Nephron (organoid): Measurements from ENCODE around the gene SPTLC2.

Source experiments
- H3K27ac Mint-ChIP-seq, 3 experiments: 2 replicates each; pipeline ENCODE4 v1.8.0; 2020; ENCODE audit warnings: mixed read lengths in 3 of 3, mild to moderate bottlenecking in 2 of 3, moderate library complexity in 1 of 3
- H3K27me3 Mint-ChIP-seq: 2 replicates; pipeline ENCODE4 v1.8.0; 2021; ENCODE audit warnings: low read depth, mild to moderate bottlenecking, moderate library complexity, mixed read lengths
- H3K36me3 Mint-ChIP-seq: 2 replicates; pipeline ENCODE4 v1.8.0; 2020; ENCODE audit warnings: low read depth, mixed read lengths
- H3K4me1 Mint-ChIP-seq: 2 replicates; pipeline ENCODE4 v1.8.0; 2020; ENCODE audit warnings: mixed read lengths
- H3K4me3 Mint-ChIP-seq, 3 experiments: 2 replicates each; pipeline ENCODE4 v1.8.0; 2020; ENCODE audit warnings: mild to moderate bottlenecking in 3 of 3, mixed read lengths in 3 of 3, moderate library complexity in 2 of 3
- H3K9me3 Mint-ChIP-seq: 2 replicates; pipeline ENCODE4 v1.8.0; 2020; ENCODE audit warnings: mixed read lengths
- CTCF ChIP-seq, 3 experiments: fragments of 200-600 bp; sonication (generic); IDR thresholded peaks; one replicate each; pipeline ENCODE4 v1.5.0; 2021; ENCODE audit warnings: antibody characterized with exemption in 3 of 3; ENCODE audit not compliant: unreplicated experiment in 3 of 3

SPTLC2 gene

DNA sequence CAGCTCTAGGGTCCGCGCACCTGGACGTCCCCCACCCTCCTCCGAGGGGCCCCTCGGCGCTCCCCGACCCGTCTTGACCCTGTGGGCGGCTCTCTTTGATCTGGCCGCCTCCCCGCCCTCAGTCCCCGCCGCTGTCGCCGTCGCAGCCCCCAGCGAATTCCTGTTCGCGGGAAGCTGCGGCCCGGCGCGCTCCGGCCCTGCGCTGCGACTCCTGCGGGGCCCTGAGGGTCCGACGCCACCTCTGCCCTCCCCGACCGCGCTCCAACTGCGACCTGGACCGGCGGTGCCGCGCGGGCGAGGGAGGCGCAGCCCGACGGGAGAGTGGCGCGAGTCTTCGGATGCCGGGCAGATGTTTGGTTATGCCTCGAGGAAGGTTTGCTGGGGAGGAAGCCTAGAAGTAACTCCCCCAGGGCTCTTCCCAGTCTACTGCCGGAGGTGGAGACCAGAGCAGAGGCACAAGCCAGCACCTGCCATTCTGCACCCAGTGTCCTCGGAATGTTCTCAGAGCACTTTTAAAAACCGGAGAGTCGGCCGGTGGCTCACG lies 117.4 kb downstream of the SPTLC2 start:
- Mint-ChIP-seq H3K4me3 (peak overlapping the region; percentile 67 to 78 (median 77)), H3K27ac (no peak overlapping the region), H3K36me3 (peaks cover 3% of the 10 kb centered on the region), H3K27me3 (peaks cover 50% of the 10 kb centered on the region), H3K4me1 (no peaks in the 10 kb centered on the region), H3K9me3 (peaks cover 3% of the 10 kb centered on the region)
- TF ChIP-seq CTCF (IDR thresholded peaks at IDR 0.05; ENCODE audit: unreplicated experiment in 3 of 3): no peak

DNA sequence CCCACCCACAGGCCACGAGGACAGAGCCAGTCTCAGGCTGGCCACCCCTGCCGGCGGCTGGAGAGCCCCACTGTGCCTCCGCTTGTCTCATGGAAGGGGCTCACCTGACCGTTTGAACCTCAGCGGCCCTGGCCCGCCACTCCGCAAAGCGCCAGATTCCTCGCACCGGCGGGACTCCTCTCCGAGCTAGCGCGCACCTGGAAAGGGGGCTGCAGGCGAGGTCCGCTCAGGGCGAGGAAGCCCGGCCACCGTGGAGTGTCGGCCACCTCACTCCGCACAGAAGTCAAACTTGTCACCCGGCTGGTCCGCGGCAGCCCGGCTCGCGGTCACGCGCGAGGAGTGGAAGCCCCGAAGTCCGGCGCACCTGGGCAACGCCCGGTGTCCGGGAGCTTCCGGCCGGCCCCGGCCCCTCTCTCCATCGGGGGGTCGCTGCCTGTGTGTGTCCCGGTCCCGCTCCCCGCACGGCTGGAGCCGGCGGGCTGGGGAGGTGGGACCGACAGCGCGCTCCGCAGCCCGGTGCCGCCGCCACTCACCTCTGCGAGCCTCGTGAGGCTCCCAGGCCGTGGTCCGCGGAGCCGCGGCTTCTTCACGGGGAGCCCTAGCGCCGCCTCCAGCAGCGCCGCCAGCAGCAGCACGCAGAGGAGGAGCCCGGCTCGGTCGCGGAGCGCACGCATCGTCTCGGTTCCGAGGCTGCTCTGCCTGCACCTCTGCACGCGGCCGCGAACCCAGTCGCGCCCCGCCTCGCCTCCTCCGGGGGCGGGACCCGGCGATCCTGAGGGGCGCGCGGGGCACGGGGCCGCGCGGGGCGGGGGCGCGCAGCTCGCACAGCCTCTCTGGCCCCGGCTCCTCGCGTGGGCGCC lies 118.1 kb downstream of the SPTLC2 start, which contains the start of gene ISM2:
TSS of gene ISM2 (minus strand) at position 697 of the 860 bp plus-strand sequence. CDS start at position 674, 23 bp downstream.
- no peak for TF ChIP-seq CTCF (IDR thresholded peaks at IDR 0.05; ENCODE audit: unreplicated experiment in 3 of 3)
- no peaks in the 10 kb centered on the region for H3K4me1 Mint-ChIP-seq

DNA sequence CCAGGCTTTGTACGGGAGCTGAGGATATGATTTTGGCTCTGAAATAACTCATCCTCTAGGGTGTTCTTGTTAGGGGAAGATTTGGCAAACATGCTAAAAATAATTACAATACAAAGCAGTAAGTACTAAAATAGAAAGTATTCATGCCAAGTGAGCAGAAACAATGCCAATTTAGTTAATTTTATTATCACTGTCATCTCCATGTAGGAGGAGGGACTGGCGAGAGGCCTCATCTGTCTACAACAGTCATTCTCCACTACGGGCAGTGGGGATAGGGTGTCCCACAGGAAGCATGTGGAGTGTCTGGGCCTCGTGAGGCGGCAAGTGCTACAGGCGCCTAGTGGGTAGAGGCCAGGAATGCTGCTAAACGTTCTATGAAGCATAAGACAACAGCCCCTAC lies 121.1 kb downstream of the SPTLC2 start:
- no peaks in the 10 kb centered on the region for H3K9me3 Mint-ChIP-seq
- H3K4me3 Mint-ChIP-seq: peak overlapping the region in 2 of 3 experiments; percentile 60 to 63
- peaks cover 42% of the 10 kb centered on the region for H3K27me3 Mint-ChIP-seq
- no peaks in the 10 kb centered on the region for H3K36me3 Mint-ChIP-seq
- H3K4me1 Mint-ChIP-seq: no peaks in the 10 kb centered on the region
- H3K27ac Mint-ChIP-seq: no peak overlapping the region
- TF ChIP-seq CTCF (IDR thresholded peaks at IDR 0.05; ENCODE audit: unreplicated experiment in 3 of 3): no peak

More for the DNA sequence above, 118.1 kb downstream of the SPTLC2 start, which contains the start of gene ISM2:
- peak within 1 kb of the TSS; percentile 76 to 83 (median 83) for H3K4me3 Mint-ChIP-seq
- H3K27ac Mint-ChIP-seq: no peak within 1 kb of the TSS
- peaks cover 50% of the 10 kb centered on the region for H3K27me3 Mint-ChIP-seq
- H3K36me3 Mint-ChIP-seq: peaks cover 3% of the 10 kb centered on the region
- peaks cover 3% of the 10 kb centered on the region for H3K9me3 Mint-ChIP-seq

DNA sequence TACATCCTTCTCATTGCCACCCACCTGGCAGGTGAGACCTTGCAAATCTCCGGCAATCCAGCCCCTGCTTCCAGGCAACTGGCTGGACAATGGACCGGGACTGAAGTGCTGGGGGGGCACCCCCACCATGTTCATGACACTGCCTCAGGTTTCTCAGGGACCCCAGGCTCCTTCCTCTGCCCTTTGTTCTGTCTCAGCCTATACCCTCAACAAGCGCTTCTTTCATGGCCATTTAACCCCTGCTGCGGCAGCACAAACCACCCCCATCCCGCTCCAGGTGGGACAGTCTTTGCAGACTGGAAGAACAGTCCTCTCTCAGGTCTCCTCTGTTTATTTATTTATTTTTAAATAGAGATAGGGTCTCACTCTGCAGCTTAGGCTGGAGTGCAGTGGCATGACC lies 125.4 kb downstream of the SPTLC2 start:
- no peaks in the 10 kb centered on the region for H3K36me3 Mint-ChIP-seq
- H3K27ac Mint-ChIP-seq: no peak overlapping the region
- H3K4me1 Mint-ChIP-seq: no peaks in the 10 kb centered on the region
- H3K4me3 Mint-ChIP-seq: no peak overlapping the region
- no peak for TF ChIP-seq CTCF (IDR thresholded peaks at IDR 0.05; ENCODE audit: unreplicated experiment in 3 of 3)
- no peaks in the 10 kb centered on the region for H3K9me3 Mint-ChIP-seq
- peaks cover 11% of the 10 kb centered on the region for H3K27me3 Mint-ChIP-seq

- no peaks in the 10 kb centered on the region for H3K36me3 Mint-ChIP-seq
- no peak overlapping the region for H3K4me3 Mint-ChIP-seq
- no peak for TF ChIP-seq CTCF (IDR thresholded peaks at IDR 0.05; ENCODE audit: unreplicated experiment in 3 of 3)
- H3K27ac Mint-ChIP-seq: no peak overlapping the region
- no peaks in the 10 kb centered on the region for H3K9me3 Mint-ChIP-seq
- peaks cover 5% of the 10 kb centered on the region for H3K27me3 Mint-ChIP-seq
- H3K4me1 Mint-ChIP-seq: no peaks in the 10 kb centered on the region
Observed at GRCh38 chr14:77490347-77490986, 126.0 kb downstream of the SPTLC2 start.
